Measurements from ENCODE around the gene FOXE1.

FOXE1 gene

DNA sequence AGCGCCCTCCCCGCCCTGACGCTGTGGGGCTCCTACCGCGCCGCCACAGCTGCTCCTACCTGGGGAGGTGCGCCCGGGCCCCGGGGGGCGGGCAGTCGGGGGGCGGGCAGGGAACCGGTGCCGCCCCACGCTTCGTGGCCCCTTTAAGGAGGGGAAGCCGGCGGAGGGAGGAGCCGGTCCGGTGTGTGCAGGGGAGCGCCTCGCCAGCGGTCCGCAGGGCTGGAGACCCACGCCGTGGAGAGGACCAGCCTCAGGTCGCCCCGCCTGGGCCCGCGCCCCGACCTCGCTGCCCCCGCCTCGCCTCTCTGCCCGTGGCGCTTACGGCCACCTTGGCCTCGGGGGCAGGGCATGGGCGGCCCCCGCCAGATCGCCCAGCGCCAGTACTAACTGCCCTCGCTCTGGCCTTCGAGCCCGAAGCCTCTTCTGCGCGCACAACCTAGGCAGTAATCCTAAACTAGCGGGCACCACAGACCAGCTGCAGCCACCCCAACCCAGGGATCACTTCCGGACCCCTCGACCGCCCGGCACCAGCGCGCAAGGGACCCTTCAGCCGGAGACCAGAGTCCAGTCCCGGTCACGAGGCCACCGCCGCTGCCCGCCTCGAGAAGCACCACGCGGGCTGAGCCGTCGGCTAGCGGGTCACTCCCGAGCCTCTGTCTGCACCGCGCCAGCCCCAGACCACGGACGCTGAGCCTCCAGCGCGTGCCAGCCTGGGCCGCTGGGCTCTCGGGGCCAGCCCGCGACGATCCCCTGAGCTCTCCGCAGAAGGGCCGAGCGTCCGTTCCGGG is at the start of gene FOXE1:
Gene FOXE1, plus strand, starts transcription at position 171 of the 788 bp plus-strand sequence. CDS start 689 bp downstream, outside the sequence.
- DNase-seq (ENCODE audit: low read depth), result no peak

DNA sequence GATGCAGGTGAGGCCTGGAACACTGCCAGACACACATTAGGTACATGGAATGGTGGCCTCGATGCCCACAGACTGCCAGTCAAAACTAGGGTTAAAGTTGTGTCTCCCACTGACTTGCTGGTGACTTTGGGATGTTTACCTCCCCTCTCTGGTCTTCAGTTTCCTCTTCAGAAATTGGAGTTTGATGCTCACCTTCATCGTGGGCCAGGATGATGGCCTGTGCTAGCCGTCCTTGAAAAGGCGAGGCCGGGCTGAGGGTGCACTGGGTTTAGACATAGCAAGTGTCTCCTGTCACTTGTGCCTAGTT is 49.0 kb upstream of the FOXE1 start:
- no peak for DNase-seq (ENCODE audit: low read depth)

DNA sequence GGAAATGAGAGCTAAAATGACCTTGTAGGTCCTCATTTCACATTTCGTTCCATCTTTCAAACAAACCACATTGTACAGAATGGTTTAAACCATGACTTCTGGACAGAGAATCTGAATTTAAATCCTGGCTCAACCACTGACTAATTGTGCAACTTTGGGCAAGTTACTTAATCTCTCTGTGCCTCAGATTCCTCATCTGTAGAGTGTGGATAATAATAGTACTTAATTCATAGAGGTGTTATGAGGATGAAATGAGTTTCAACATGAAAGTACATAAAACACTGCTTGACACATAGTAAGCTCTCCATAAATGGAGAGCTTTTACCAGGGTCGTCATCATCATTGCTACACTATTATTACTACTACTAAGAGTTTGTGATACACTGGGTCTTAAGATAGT is 46.3 kb upstream of the FOXE1 start:
- DNase-seq (ENCODE audit: low read depth), result no peak

DNA sequence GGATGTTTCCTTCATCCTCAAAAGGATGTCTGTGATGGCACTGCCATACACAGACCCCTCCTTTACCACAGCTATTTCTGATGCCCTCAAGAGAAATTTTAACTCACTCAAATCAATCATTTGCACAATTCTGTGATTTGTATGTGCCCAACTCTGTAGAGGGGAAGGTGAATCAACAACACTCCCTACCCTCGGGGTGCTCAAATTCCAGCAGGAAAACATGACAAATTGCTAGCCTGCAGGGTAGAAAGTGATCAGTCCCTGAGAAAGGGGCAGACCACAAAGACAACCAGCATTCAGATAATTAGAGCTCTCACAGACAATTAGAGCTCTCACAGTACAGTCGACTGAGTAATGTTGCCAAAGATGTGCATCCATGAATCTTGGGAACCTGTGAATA is 45.3 kb upstream of the FOXE1 start:
- DNase-seq (ENCODE audit: low read depth), result no peak

DNA sequence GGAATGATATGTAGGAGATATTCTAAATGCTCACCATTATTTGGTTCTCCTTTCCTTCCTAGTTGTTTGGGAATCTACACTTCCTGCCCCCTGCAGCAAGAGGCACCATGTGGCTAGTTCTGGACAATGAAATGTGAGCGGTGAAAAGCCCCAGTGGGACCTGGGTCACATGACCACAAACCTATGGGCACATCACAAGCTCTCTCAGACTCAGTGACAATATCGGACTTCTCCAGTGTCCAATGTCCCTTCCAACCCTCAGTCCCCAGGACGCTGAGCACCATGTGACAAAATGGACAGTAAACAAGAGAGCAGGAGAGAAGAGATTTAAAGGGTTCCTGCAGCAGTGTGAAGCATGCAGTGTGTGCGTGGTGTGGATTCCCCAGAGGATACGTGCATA is 44.6 kb upstream of the FOXE1 start:
- no peak for DNase-seq (ENCODE audit: low read depth)

DNA sequence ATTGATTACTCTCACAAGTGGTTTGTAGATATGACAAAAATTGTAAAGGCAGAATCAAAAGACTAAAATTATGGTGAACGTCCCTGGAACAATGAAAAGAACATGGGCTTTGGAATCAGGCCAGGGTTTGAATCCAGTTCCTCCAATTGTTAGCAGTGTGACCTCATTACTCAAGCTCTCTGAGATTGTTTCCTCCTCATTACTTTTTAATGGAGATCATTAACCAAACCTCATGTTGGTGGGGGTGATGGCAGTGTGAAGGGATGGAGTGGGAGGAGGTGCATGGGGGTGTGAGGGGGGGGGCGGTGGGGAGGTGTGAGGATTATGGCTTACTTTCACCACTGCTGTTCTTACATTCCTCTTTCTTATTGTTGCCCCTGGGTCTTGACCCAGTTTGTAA is 44.1 kb upstream of the FOXE1 start:
- no peak for DNase-seq (ENCODE audit: low read depth)

DNA sequence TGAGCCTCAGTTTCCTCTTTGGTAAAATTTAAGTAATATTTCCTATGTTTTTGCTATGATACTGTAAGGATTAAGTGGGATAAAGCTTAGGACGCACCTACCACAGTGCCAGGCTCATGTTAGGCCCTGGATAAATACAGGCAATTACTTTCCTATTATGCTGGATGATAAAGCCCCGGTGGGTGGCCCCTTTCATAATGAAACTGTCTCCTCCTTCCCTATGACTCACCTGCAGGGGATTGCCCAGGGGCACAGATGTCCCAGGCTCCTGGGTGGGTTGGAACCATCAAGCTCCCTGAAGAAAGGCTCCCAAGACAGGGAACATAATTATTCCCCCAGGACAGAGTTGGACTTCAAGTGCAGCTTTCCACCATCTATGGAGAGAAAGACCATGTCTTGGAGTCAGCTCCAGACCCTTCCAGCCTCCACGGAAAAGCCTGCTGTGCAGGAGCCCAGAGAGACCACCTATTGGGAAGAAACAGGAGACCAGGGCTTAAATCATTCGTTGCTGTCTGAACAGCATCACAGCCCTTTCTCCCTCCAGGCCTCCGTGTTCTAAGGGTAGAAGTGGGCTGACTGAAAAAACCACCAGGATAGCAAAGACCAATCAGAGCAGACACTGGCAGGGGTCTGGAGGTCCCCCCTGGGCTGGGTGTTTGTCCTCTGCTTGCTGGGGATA is 43.2 kb upstream of the FOXE1 start:
- DNase-seq (ENCODE audit: low read depth), result no peak

DNA sequence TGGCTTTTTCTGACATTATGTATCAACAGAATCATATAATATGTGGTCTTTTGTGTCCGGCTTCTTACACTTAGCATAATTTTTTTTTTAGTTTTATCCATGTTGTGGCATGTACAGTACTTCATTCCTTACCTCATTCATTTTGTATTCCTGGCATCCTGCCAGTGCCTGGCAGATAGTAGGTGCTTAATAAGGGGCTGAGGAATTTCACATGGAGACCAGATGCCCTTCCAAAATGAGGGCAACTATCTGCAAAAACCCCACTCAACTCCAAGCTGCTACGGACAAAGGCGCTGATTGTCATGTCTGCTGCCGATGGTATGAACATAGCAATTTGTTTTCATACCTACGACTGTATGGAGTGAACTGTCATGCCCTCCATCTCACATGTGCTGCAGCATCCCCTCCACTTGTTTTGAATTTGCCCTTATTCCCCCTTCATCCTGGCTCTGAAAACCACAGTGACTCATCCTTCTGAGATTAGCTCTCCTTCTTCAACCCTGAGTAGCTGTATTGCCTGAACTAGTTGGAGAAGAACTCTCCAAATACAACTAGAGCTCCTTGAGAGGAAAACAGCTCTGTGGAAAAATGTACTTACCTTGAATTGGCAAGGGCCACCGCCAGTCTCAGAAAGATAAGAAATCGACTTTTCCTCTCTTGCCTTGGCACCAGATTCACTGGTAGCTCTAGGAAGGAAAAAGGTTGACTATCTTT is 41.3 kb upstream of the FOXE1 start:
- DNase-seq (ENCODE audit: low read depth), result no peak

DNA sequence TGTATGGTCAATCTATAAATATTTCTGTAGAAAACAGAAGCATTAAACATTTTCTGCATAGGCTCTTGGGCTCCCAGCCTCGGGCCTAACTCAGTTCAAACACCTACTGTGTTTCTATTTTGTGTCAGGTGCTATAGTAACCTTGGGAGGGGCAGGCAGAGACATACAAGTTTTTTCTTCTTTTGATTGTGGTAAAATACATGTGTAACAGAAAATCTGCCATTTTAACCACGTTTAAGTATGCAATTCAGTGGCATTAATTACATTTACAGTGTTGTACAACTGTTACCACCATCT is 40.8 kb upstream of the FOXE1 start:
- no peak for DNase-seq (ENCODE audit: low read depth)

DNA sequence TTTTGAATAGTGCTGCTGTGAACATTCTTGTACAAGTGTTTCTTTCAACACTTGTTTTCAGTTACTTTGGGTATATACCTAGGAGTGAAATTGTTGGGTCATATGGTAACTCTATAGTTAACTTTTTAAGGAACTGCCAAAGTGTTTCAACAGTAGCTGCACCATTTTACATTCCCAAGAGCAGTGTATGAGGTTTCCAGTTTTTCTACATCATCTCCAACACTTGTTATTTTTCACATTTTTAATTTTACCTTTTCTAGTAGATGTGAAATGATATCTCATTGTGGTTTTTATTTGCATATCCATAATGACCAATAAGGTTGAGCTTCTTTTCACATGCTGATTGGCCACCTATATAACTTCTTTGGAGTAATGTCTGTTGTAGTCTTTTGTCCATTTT is 40.0 kb upstream of the FOXE1 start:
- no peak for DNase-seq (ENCODE audit: low read depth)

DNA sequence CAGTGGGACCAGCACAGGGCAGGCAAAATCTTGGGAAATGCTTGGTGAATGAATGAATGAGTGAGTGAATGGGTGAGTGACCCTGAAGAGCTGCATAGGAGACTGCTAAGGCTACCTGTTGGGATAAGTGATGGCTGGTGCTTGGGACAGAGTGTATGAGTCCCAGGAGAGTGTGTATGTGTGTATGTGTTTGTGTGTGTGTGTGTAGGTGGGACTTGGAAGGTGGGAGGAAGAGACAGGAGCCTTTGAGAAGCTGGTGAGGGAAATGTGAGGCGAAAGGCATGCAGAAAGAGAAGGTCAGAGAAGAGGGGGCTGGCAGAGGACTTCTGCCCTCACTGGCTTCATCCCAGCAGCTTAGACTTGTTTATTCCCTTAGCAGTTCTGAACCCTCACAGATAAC is 33.3 kb upstream of the FOXE1 start:
- DNase-seq (ENCODE audit: low read depth), result no peak

DNA sequence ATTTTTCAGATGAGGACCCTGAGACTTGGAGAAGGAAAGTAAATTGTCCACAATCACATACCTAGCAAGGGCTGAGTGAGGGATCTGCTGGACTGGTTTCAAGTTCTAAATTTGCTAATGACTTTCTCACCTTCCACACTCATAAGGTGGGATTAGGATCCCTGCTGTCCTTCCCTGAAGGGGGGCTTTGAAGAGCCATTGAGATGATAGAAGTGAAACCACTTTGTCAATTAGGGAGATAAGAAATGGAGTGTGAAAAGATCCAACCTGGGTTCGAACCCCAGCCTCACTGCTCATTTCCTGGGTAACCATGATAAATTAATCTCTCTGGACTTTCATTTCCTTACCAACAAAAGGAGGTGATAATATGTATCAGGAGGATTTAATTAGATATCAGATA is 32.7 kb upstream of the FOXE1 start:
- no peak for DNase-seq (ENCODE audit: low read depth)

DNA sequence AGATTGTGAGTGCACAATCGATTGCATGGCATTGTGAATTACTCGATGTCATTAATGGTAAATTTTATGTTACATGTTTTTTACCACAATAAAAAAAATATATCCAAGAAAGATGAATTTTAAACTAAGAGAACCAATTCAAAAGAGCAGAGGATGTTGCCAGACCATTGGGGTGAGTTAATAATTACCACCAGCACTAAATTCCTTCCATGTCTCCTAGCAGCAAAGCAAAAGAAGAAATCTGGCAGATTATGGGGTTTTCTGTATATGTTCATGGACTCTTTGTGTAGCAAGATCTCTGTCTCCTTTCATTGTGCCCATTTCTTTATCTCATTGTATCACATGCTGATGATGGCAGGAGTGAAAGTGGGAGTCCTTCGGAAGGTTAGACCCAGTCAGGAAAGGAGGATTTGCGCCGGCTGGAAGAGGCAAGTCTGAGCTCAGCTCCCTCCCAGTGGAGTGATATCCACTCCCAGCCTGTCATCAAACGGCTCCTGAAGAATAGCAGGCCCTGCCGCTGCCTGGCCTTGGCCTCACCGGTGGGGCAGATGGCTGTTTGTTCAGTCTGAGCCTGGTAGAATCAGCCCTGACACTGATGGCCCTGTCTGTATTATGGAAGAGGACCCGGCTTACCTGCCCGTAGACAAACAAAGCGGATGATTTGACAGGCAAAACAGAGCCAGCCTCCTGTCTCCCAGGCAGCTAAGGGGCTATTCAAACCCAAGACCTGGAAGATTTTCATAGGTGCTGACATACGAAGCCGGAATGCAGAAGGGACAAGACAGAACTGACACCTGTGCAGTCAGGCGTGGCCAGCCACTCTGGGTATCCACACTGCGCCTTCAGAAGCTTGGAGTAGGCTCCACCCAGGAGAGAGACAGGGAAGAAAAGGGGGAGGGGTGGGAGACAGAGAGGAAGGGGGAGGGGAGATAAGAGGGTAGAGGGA is 21.9 kb upstream of the FOXE1 start:
- DNase-seq (ENCODE audit: low read depth), result no peak

DNA sequence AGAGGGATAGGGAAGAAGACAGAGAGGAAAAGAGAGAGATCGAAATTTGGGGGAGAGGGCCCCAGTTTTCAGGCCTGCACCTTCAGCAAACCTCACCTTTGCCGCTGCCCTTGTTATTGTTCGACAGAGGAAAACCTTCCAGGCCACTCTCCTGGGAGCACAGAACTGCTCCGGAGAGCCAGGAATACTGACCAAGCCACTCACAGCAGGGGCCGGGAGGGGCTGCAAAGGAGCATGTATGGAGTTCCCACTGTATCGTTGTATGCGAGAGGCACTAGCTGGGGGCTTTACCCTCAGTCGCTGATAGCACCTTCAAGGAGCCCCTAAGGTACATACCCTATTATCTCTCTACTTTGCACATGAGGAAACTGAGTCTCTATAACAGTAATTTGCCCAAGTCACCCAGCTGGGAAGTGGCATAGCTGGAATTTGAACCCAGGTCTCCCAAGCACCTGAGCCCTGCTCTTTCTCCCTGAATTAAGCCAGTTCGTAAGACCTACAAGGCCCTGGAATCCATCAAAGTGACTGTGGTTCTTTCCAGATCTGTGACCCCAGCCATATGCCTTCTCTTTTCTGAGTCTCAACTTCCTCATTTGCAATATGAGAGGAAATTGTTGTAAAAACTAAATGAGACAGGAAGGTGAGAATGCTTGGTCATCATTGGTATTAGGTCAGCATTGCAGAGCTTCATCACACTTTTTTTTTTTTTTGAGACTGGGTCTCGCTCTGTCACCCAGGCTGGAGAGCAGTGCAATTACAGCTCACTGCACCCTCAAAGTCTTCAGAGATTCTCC is 21.0 kb upstream of the FOXE1 start:
- no peak for DNase-seq (ENCODE audit: low read depth)

DNA sequence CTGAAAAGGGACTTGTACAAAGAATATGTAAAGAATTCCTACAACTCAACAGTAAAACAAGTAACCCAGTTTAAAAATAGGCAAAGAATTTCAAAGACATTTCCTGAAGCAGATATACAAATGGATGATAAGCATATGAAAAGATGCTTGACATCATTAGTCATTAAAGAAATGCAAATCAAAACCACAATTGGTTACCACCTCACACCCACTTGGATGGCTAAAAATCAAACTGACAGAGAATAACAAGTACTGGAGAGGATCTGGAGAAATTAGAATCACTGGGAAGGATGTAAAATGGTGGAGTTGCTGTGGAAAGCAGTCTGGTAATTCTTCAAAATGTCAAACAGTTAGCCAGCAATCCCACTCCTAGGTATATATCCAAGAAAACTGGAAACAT is 12.5 kb upstream of the FOXE1 start:
- DNase-seq (ENCODE audit: low read depth), result no peak

DNA sequence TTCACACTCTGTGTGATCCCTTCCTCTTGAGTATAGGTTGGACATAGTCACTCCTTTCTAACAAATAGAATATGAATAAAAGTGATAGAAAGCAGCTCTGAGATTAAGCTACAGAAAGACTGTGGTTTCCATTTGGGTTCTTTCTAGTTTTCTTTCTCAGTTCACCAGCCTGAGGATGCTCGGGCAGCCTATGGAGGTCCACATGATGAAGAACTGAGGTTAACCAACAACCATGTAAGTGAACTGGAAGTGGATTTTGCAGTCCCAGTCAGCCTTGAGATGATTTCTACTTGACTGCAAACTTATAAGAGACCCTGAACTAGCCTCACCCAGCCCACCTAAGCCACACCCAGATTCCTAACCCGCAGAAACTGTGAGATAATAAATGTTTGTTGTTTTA is 10.1 kb upstream of the FOXE1 start:
- DNase-seq (ENCODE audit: low read depth), result no peak

DNA sequence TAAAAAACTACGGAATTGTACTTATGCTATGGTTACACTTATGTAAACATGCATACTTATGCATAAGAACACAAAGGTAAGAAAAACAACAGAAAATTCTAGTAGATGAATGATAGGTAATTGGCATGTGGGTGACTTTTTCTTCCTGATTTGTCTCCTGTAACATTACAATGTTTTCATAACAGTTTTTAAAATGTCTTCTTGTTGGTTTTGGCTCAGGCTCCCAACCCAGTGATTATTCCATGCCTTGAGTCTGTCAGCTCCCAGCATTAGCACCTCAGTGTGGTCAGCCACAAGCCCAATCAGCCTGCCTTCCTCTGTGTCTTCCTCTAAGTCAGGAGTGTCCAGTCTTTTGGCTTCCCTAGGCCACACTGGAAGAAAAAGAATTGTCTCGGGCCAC is 7.9 kb upstream of the FOXE1 start:
- DNase-seq (ENCODE audit: low read depth), result no peak

DNA sequence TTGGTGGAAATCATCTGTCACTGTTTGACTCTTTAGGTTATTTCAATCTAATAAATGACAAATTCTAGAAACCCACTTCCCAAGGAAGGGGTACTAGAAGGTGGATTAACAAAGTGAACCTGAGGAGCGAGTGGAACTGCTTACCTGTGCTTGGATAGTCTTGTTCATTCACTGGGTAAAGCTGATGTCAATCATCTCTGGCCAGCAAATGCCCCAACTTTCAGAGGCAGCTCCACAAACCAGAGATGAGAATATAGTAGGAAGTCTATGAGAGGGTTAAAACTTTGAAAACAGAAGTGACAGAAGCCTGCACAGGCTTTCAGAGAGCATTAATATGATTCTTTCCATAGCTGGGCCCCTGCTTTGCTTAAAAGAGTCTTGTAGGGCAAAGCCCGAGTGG is 7.3 kb upstream of the FOXE1 start:
- DNase-seq (ENCODE audit: low read depth), result no peak

DNA sequence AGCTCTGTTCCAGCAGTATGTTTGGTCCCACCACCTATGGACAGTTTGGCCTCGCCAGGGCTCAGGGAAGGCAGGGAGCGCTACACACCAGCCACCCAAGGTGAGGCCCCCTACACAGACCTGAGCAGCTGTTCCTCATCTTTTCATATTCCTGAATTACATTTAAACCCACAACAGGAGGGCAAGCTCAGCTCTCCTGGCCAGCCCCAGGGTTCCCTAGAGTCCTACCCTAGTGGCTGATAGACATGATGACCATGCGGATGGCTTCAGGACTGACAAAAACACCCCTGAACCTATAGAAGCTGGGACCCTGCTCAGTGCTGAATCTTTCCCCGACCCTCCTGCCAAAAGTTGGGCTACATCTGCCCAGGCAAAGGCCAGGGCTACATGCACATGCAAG is 6.7 kb upstream of the FOXE1 start:
- DNase-seq (ENCODE audit: low read depth), result no peak

DNA sequence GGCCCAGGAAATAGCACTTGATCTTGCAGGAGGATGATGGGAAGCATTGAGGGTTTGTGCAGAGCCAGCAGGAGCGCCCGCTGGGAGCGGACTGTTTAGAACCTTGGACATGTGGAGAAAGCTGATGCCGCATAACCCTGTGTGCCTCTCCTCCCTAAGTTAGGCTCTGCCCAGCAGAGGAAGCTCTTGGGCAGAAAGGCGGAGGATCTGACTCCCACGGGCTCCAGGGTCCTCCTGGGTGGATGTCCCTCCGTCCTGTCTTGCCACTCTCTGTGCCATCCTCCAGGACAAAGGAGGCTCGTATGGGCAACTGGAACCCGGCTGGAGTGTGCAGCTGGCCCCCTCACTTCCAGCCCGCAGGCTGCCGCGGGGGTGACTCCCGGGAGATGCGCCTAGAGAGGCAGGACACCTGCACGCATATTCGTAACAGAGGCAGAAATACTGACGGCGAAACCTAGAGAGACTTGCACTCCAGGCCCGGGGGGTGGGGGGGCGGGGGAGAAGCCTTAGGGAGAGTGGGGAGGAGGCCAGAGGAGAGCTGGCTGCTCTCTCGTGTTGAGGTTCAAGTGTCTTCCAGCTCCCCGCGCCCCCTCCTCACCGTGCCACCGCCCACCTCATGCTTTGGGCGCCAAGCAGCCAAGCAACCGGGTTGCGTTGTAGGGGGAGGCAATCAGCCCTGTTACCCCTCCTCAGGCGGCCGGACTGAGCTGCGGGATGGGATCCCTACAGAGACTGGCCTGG is 5.4 kb upstream of the FOXE1 start:
- DNase-seq (ENCODE audit: low read depth), result no peak

DNA sequence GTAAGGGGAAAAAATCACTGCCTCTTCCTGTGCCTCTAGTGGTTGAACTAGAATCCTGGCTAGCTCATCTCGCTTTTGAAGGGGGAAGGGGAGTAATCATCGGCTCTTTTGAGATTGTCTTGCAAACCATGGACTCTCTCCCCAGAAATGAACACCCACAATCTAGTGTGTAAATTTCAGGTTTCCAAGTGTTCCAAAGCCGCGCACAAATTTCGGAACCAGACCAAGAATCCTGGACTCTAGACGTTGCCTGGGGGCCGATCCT is 4.9 kb upstream of the FOXE1 start:
- no peak for DNase-seq (ENCODE audit: low read depth)
